ENCODE measurements around the gene NLRP6.
"Not testable (repeated sequence)": the region's sequence is repeated elsewhere in the genome, so short reads cannot be mapped to it uniquely, and the experiment has no call there.

GRCh38 chr11:333616-334263, 55.5 kb downstream of the NLRP6 start:
- not testable (repeated sequence) for TF ChIP-seq CTCF (IDR thresholded peaks at IDR 0.05; ENCODE audit: low read depth, low read length); EZH2phosphoT487 (IDR thresholded peaks at IDR 0.05; ENCODE audit: low read depth)

All from OCI-LY3 (cell line).